GM12878 (cell line): ENCODE results near the gene UBA6. TPM values are rescaled to one million over a fixed set of nuclear protein-coding genes. Genes with fewer than 3 reads are reported as not detected.

Experiments
- ATF7 ChIP-seq: fragments of 450-650 bp; IDR thresholded peaks from 2 replicates; pipeline ENCODE4 v1.6.1; 2016; ENCODE audit warnings: low read depth, mild to moderate bottlenecking
- CBX3 ChIP-seq: fragments of 200-600 bp; sonication (generic); IDR thresholded peaks from 2 replicates; pipeline ENCODE4 v1.6.1; 2016; ENCODE audit warnings: low read depth, borderline replicate concordance
- FOXM1 ChIP-seq: IDR thresholded peaks from 2 replicates; pipeline ENCODE4 v1.6.1; 2012; ENCODE audit warnings: low read depth, mild to moderate bottlenecking, inconsistent platforms, low read length, moderate library complexity
- HDAC2 ChIP-seq: fragments of 200-600 bp; sonication (generic); IDR thresholded peaks from 2 replicates; pipeline ENCODE4 v1.6.1; 2017
- SMC3 ChIP-seq: IDR thresholded peaks from 2 replicates; pipeline ENCODE4 v1.6.1; 2011; ENCODE audit warnings: low read length, improper control_type of control experiment, borderline replicate concordance
- SUPT20H ChIP-seq: IDR thresholded peaks from 2 replicates; pipeline ENCODE4 v1.6.1; 2011; ENCODE audit warnings: low read depth, mild to moderate bottlenecking, low read length, moderate library complexity, borderline replicate concordance; ENCODE audit not compliant: control insufficient read depth
- polyA plus RNA-seq, 11 experiments: library from polyadenylated mRNA; depleted of rRNA in 4 of 11; unstranded in 6 of 11; stranded (reverse) in 5 of 11; fragments of >200 nt; fragmentation: Nextera tagmentation in 4 of 11; fragmentation: Illumina TruSeq in 1 of 11; extraction: Ambion mirVana in 4 of 11; extraction: Trizol in 1 of 11; gene quantifications; 1 replicate in 1 of 11; 2 replicates in 10 of 11; pipeline versions ENCODE4 v1.2.1 to v1.2.3, GENCODE V29; 2011 to 2016; ENCODE audit warnings: inconsistent platforms in 2 of 11, missing spikeins in 2 of 11, low read depth in 1 of 11
- total RNA-seq, 4 experiments: library from RNA; depleted of rRNA in 3 of 4; stranded (reverse); fragments of >200 nt in 3 of 4; fragmentation: Illumina TruSeq in 1 of 4; extraction: Trizol in 1 of 4; gene quantifications; 2 replicates each; pipeline versions ENCODE4 v1.2.1 to v1.2.3, GENCODE V29; 2013 to 2021
- TF ChIP-seq, protein P1 (sequence below): fragments of 450-650 bp; formaldehyde crosslinking; IDR thresholded peaks from 2 replicates; pipeline ENCODE4 v1.4.0; 2022; ENCODE audit warnings: mild to moderate bottlenecking, moderate library complexity
- TF ChIP-seq, protein P2 (sequence below): fragments of 450-650 bp; IDR thresholded peaks from 2 replicates; pipeline ENCODE4 v1.6.1; 2018; ENCODE audit warnings: borderline replicate concordance, mild to moderate bottlenecking; ENCODE audit not compliant: partially characterized antibody

The UBA6 gene
- total and polyA plus RNA-seq, 10 of the 15 experiments (the other 5 are each of a cell fraction or from before 2014, with no cell fraction given), result 7.9 to 70.6 (median 34.7) TPM

DNA sequence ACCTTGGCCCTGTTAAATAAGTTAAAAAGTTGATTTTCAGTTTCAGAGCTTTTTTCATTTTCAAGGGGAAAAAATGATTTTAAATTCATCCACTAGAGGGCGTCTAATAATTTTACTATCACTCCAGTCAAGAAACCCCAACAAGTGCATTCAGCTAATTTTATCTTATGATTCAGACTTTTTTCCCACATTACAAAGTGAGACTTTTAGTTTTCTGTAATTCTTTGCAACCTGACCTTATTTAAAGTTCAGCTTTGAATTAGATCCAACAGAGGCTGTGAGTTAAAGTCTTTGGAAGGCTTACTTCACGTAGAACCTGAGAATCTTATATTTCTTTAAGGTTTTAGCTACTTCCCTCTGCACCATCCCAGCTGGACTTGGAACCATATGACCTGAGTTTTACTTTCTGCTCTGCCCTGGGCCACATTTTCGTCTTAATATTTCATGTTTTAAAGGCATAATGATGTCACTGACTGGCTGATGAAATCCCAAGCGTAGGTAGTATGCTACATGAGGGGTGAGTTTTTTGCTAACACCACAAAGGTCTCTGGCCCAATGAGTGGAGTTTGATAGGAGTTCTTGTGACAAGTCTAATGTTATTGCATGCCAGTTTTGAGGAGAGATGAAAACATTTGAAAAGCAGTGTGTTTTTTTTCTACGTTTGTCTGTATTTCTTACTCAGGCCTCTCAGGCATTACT lies 46.0 kb upstream of the UBA6 start (continued):
- TF ChIP-seq, protein P1, sequence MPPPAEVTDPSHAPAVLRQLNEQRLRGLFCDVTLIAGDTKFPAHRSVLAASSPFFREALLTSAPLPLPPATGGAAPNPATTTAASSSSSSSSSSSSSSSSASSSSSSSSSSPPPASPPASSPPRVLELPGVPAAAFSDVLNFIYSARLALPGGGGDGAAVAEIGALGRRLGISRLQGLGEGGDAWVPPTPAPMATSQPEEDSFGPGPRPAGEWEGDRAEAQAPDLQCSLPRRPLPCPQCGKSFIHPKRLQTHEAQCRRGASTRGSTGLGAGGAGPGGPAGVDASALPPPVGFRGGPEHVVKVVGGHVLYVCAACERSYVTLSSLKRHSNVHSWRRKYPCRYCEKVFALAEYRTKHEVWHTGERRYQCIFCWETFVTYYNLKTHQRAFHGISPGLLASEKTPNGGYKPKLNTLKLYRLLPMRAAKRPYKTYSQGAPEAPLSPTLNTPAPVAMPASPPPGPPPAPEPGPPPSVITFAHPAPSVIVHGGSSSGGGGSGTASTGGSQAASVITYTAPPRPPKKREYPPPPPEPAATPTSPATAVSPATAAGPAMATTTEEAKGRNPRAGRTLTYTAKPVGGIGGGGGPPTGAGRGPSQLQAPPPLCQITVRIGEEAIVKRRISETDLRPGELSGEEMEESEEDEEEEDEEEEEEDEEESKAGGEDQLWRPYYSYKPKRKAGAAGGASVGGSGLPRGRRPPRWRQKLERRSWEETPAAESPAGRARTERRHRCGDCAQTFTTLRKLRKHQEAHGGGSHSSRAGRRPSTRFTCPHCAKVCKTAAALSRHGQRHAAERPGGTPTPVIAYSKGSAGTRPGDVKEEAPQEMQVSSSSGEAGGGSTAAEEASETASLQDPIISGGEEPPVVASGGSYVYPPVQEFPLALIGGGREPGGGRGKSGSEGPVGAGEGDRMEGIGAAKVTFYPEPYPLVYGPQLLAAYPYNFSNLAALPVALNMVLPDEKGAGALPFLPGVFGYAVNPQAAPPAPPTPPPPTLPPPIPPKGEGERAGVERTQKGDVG (CRISPR knock-in tag), result no peak
- TF ChIP-seq SMC3, result peak; percentile 26; the same call in 1 of the 2 replicates
- TF ChIP-seq, protein P2, sequence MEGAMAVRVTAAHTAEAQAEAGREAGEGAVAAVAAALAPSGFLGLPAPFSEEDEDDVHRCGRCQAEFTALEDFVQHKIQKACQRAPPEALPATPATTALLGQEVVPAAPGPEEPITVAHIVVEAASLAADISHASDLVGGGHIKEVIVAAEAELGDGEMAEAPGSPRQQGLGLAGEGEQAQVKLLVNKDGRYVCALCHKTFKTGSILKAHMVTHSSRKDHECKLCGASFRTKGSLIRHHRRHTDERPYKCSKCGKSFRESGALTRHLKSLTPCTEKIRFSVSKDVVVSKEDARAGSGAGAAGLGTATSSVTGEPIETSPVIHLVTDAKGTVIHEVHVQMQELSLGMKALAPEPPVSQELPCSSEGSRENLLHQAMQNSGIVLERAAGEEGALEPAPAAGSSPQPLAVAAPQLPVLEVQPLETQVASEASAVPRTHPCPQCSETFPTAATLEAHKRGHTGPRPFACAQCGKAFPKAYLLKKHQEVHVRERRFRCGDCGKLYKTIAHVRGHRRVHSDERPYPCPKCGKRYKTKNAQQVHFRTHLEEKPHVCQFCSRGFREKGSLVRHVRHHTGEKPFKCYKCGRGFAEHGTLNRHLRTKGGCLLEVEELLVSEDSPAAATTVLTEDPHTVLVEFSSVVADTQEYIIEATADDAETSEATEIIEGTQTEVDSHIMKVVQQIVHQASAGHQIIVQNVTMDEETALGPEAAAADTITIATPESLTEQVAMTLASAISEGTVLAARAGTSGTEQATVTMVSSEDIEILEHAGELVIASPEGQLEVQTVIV, result no peak
- no peak for TF ChIP-seq SUPT20H
- TF ChIP-seq CBX3, result no peak
- no peak for TF ChIP-seq FOXM1
- TF ChIP-seq ATF7, result 0 out of 2 replicates have a peak, but pooled peaks have one; percentile 22
- no peak for TF ChIP-seq HDAC2
